Keratinocyte (primary cell): ENCODE data around the gene ANO10.

Source experiments
- CTCF ChIP-seq, 3 experiments: IDR thresholded peaks in 1 of 3; conservative IDR thresholded peaks in 1 of 3; optimal IDR thresholded peaks in 1 of 3; 2 replicates in 2 of 3; 3 replicates in 1 of 3; pipeline versions ENCODE3 to v1.5.1; 2011; ENCODE audit warnings: low read length in 3 of 3, mild to moderate bottlenecking in 3 of 3, moderate library complexity in 2 of 3, control low read depth in 1 of 3, inconsistent platforms in 1 of 3; ENCODE audit not compliant: insufficient read depth in 2 of 3; ENCODE audit errors: extremely low read depth in 1 of 3
- EZH2 ChIP-seq: IDR thresholded peaks from one replicate; pipeline ENCODE4 v1.6.1; 2012; ENCODE audit warnings: inconsistent platforms, mild to moderate bottlenecking, low read length, moderate library complexity

- no peak for TF ChIP-seq CTCF (optimal IDR thresholded peaks at IDR 0.05 in 1 of 3, IDR thresholded peaks at IDR 0.05 in 1 of 3, conservative IDR thresholded peaks at IDR 0.05 in 1 of 3; ENCODE audit: extremely low read depth in 1 of 3, insufficient read depth in 2 of 3, low read length in 3 of 3)
- TF ChIP-seq EZH2 = no peak
These were observed 22.6 kb upstream of the ANO10 start for GRCh38 chr3:43644443-43644842.
